H9 (cell line): ENCODE results near the gene OTOGL. TPM values are rescaled to one million over a fixed set of nuclear protein-coding genes. Genes with fewer than 3 reads are reported as not detected.

Experiments
- DNase-seq: peaks from one replicate; pipeline ENCODE4 v3.0.0-alpha.2; 2017
- H2AFZ ChIP-seq: one replicate; pipeline ENCODE4 v1.6.1; 2013; ENCODE audit warnings: mild to moderate bottlenecking, low read length, control low read depth, moderate library complexity
- H2AK5ac ChIP-seq: 2 replicates; pipeline ENCODE4 v1.6.1; 2013; ENCODE audit warnings: low read length, control low read depth, mixed read lengths; ENCODE audit not compliant: insufficient read length
- H2BK120ac ChIP-seq: one replicate; pipeline ENCODE4 v1.6.1; 2013; ENCODE audit warnings: low read depth, mild to moderate bottlenecking, low read length, control low read depth, inconsistent platforms; ENCODE audit not compliant: poor library complexity, severe bottlenecking
- H2BK12ac ChIP-seq: 2 replicates; pipeline ENCODE4 v1.6.1; 2013; ENCODE audit warnings: low read length, control low read depth, mixed read lengths, low read depth; ENCODE audit not compliant: insufficient read length
- H2BK15ac ChIP-seq: 2 replicates; pipeline ENCODE4 v1.6.1; 2013; ENCODE audit warnings: low read depth, low read length, control low read depth
- H2BK20ac ChIP-seq: one replicate; pipeline ENCODE4 v1.6.1; 2013; ENCODE audit warnings: low read depth, mild to moderate bottlenecking, low read length, control low read depth, inconsistent platforms; ENCODE audit not compliant: poor library complexity, severe bottlenecking
- H2BK5ac ChIP-seq: 2 replicates; pipeline ENCODE4 v1.6.1; 2013; ENCODE audit warnings: low read length, control low read depth, mixed read lengths; ENCODE audit not compliant: insufficient read length
- H3K14ac ChIP-seq: 2 replicates; pipeline ENCODE4 v1.6.1; 2013; ENCODE audit warnings: low read length, control low read depth; ENCODE audit not compliant: insufficient read depth
- H3K18ac ChIP-seq: 2 replicates; pipeline ENCODE4 v1.6.1; 2013; ENCODE audit warnings: low read depth, mild to moderate bottlenecking, mixed read lengths, low read length, control low read depth; ENCODE audit not compliant: insufficient read length
- H3K23ac ChIP-seq: 2 replicates; pipeline ENCODE4 v1.6.1; 2013; ENCODE audit warnings: low read length, control low read depth, mixed read lengths, low read depth; ENCODE audit not compliant: insufficient read length
- H3K23me2 ChIP-seq: 2 replicates; pipeline ENCODE4 v1.6.1; 2013; ENCODE audit warnings: low read depth, mild to moderate bottlenecking, mixed read lengths, low read length, control low read depth; ENCODE audit not compliant: insufficient read length, poor library complexity, severe bottlenecking
- H3K27ac ChIP-seq: 2 replicates; pipeline ENCODE4 v1.5.1; 2013; ENCODE audit warnings: low read length, control low read depth, mixed read lengths, low read depth; ENCODE audit not compliant: insufficient read length
- H3K27me3 ChIP-seq: 2 replicates; pipeline ENCODE4 v1.6.1; 2013; ENCODE audit warnings: low read length, control low read depth, inconsistent platforms; ENCODE audit not compliant: insufficient read depth
- H3K4ac ChIP-seq: 2 replicates; pipeline ENCODE4 v1.6.1; 2013; ENCODE audit warnings: low read depth, mild to moderate bottlenecking, control low read depth, inconsistent platforms, low read length, moderate library complexity
- H3K4me1 ChIP-seq: 2 replicates; pipeline ENCODE4 v1.6.1; 2013; ENCODE audit warnings: low read length, control low read depth, inconsistent platforms; ENCODE audit not compliant: insufficient read depth
- H3K4me2 ChIP-seq: 2 replicates; pipeline ENCODE4 v1.6.1; 2013; ENCODE audit warnings: low read length, control low read depth, mixed read lengths; ENCODE audit not compliant: insufficient read length, insufficient read depth
- H3K56ac ChIP-seq: 2 replicates; pipeline ENCODE4 v1.6.1; 2013; ENCODE audit warnings: low read depth, mild to moderate bottlenecking, mixed read lengths, low read length, control low read depth; ENCODE audit not compliant: insufficient read length
- H3K79me1 ChIP-seq: 2 replicates; pipeline ENCODE4 v1.6.1; 2013; ENCODE audit warnings: low read depth, mild to moderate bottlenecking, moderate library complexity, low read length, control low read depth, inconsistent platforms; ENCODE audit not compliant: insufficient read depth, poor library complexity, severe bottlenecking
- H3K79me2 ChIP-seq: 2 replicates; pipeline ENCODE4 v1.6.1; 2013; ENCODE audit warnings: low read length, control low read depth, inconsistent platforms; ENCODE audit not compliant: insufficient read depth
- H3K9ac ChIP-seq: 2 replicates; pipeline ENCODE4 v1.6.1; 2013; ENCODE audit warnings: low read length, control low read depth, mixed read lengths; ENCODE audit not compliant: insufficient read length; ENCODE audit errors: extremely low read depth
- H3K9me3 ChIP-seq: one replicate; pipeline ENCODE4 v1.6.1; 2013; ENCODE audit warnings: low read depth, low read length, inconsistent platforms; ENCODE audit not compliant: control insufficient read depth
- H3T11ph ChIP-seq: one replicate; pipeline ENCODE4 v1.6.1; 2013; ENCODE audit warnings: mild to moderate bottlenecking, low read length, control low read depth, inconsistent platforms
- H4K20me1 ChIP-seq: one replicate; pipeline ENCODE4 v1.6.1; 2013; ENCODE audit not compliant: control insufficient read depth, insufficient read length, insufficient read depth
- H4K5ac ChIP-seq: 2 replicates; pipeline ENCODE4 v1.6.1; 2013; ENCODE audit warnings: low read depth, mild to moderate bottlenecking, mixed read lengths, low read length, control low read depth; ENCODE audit not compliant: insufficient read length
- H4K8ac ChIP-seq: replicated peaks from 2 replicates; pipeline ENCODE4 v1.6.1; 2013; ENCODE audit warnings: low read length, control low read depth, mixed read lengths, low read depth; ENCODE audit not compliant: insufficient read length
- H4K91ac ChIP-seq: 2 replicates; pipeline ENCODE4 v1.6.1; 2013; ENCODE audit warnings: low read depth, mild to moderate bottlenecking, moderate library complexity, mixed read lengths, low read length, control low read depth; ENCODE audit not compliant: insufficient read length
- H3K27ac Mint-ChIP-seq, 3 experiments: 2 replicates in 2 of 3; 3 replicates in 1 of 3; pipeline ENCODE4 v1.8.0; 2020 to 2021; ENCODE audit warnings: mixed read lengths in 3 of 3, mild to moderate bottlenecking in 1 of 3, moderate library complexity in 1 of 3
- H3K27me3 Mint-ChIP-seq: 2 replicates; pipeline ENCODE4 v1.8.0; 2021; ENCODE audit warnings: low read depth, mild to moderate bottlenecking, moderate library complexity, mixed read lengths
- H3K36me3 Mint-ChIP-seq, 3 experiments: 2 replicates in 2 of 3; 3 replicates in 1 of 3; pipeline ENCODE4 v1.8.0; 2020 to 2021; ENCODE audit warnings: low read depth in 3 of 3, mixed read lengths in 3 of 3; ENCODE audit not compliant: insufficient read depth in 1 of 3
- H3K4me1 Mint-ChIP-seq, 2 experiments: 2 replicates each; pipeline ENCODE4 v1.8.0; 2020; ENCODE audit warnings: mixed read lengths in 2 of 2
- H3K4me3 Mint-ChIP-seq, 2 experiments: 2 replicates in 1 of 2; 3 replicates in 1 of 2; pipeline ENCODE4 v1.8.0; 2020 to 2021; ENCODE audit warnings: mild to moderate bottlenecking in 2 of 2, mixed read lengths in 2 of 2, moderate library complexity in 1 of 2
- H3K9me3 Mint-ChIP-seq, 2 experiments: 2 replicates in 1 of 2; 3 replicates in 1 of 2; pipeline ENCODE4 v1.8.0; 2020; ENCODE audit warnings: mild to moderate bottlenecking in 2 of 2, mixed read lengths in 2 of 2, moderate library complexity in 1 of 2
- CTCF ChIP-seq: fragments of 200-600 bp; sonication (generic); conservative IDR thresholded peaks from 3 replicates; pipeline ENCODE4 v1.8.0; 2021; ENCODE audit warnings: antibody characterized with exemption, mild to moderate bottlenecking
- WGBS: extraction: QIAGEN DNeasy Blood & Tissue Kit; methylation state at CpG from one replicate; pipeline ENCODE4 v1.1.7; 2013; ENCODE audit warnings: missing lambda C conversion rate, low lambda C conversion rate, mixed read lengths; ENCODE audit not compliant: insufficient read length; ENCODE audit errors: extremely low coverage; 5-methylcytosine and 5-hydroxymethylcytosine counted together
- total RNA-seq: library from RNA; stranded (reverse); gene quantifications from 2 replicates; pipeline ENCODE4 v1.2.1, GENCODE V29; 2021

The OTOGL gene
- total RNA-seq, 1 experiment from 2014 or later: 0.11 TPM

GRCh38 chr12:80184926-80185325, 85.6 kb downstream of the OTOGL start:
- Histone ChIP-seq H2BK12ac (no peak overlapping the region), H2AK5ac (no peak overlapping the region), H2AFZ (no peak overlapping the region), H4K91ac (no peak overlapping the region), H2BK20ac (no peak overlapping the region), H3K9ac (no peak overlapping the region), H3K79me2 (no peaks in the 10 kb centered on the region), H3K14ac (no peak overlapping the region), H3T11ph (no peak overlapping the region), H3K23me2 (no peaks in the 10 kb centered on the region), H3K56ac (no peak overlapping the region), H2BK15ac (no peak overlapping the region), H3K4me1 (no peaks in the 10 kb centered on the region), H3K9me3 (no peaks in the 10 kb centered on the region), H4K20me1 (no peaks in the 10 kb centered on the region), H3K79me1 (no peaks in the 10 kb centered on the region), H3K27ac (no peak overlapping the region), H2BK120ac (no peak overlapping the region), H3K4me2 (no peak overlapping the region), H3K18ac (no peak overlapping the region), H4K5ac (no peak overlapping the region), H2BK5ac (no peak overlapping the region), H3K23ac (no peak overlapping the region), H3K4ac (no peak overlapping the region), H3K27me3 (no peaks in the 10 kb centered on the region), H4K8ac (no peak overlapping the region)
- WGBS: no CpG with 5 or more reads among the region's 2 CpGs
- Mint-ChIP-seq H3K27ac (no peak overlapping the region), H3K36me3 (no peaks in the 10 kb centered on the region), H3K9me3 (no peaks in the 10 kb centered on the region), H3K27me3 (no peaks in the 10 kb centered on the region), H3K4me1 (peaks cover 6% of the 10 kb centered on the region in 2 experiments), H3K4me3 (no peak overlapping the region)
- no peak for TF ChIP-seq CTCF
- DNase-seq: no peak
